Gastroesophageal sphincter (tissue), 4 donors: ENCODE results near the gene ARHGEF11. TPM values are rescaled to one million over a fixed set of nuclear protein-coding genes. Genes with fewer than 3 reads are reported as not detected.

Experiments used
- ATAC-seq: fragments of 150-250 bp; one replicate; pipeline ENCODE4 v1.9.1; 2016; ENCODE audit warnings: mild to moderate bottlenecking, moderate library complexity
- H3K27ac ChIP-seq, 4 donors: fragments of 200-600 bp; sonication (generic) in 3 of 4; 1 replicate in 3 of 4; 2 replicates in 1 of 4; pipeline ENCODE4 v1.5.1; 2016 to 2019
- H3K27me3 ChIP-seq: fragments of 200-600 bp; sonication (generic); one replicate; pipeline ENCODE4 v1.5.1; 2019
- H3K36me3 ChIP-seq, 2 donors: fragments of 200-600 bp; sonication (generic); one replicate each; pipeline ENCODE4 v1.5.1; 2019; ENCODE audit warnings: control low read depth in 1 of 2
- H3K4me1 ChIP-seq, 3 donors: fragments of 200-600 bp; sonication (generic); 1 replicate in 2 of 3; 2 replicates in 1 of 3; pipeline ENCODE4 v1.5.1; 2016 to 2019; ENCODE audit warnings: control low read depth in 2 of 3
- H3K4me3 ChIP-seq, 2 donors: fragments of 200-600 bp; sonication (generic); one replicate each; pipeline ENCODE4 v1.5.1; 2019; ENCODE audit warnings: mild to moderate bottlenecking in 1 of 2, moderate library complexity in 1 of 2
- H3K9me3 ChIP-seq, 3 donors: fragments of 200-600 bp; sonication (generic); one replicate each; pipeline ENCODE4 v1.5.1; 2017 to 2019; ENCODE audit warnings: control low read depth in 2 of 3
- CTCF ChIP-seq, 4 experiments: fragments of 200-600 bp in 2 of 4; fragments of 450-650 bp in 2 of 4; sonication (generic) in 1 of 4; IDR thresholded peaks; one replicate each; pipeline ENCODE4 v1.5.1; 2017 to 2019; ENCODE audit warnings: antibody characterized with exemption in 4 of 4, mild to moderate bottlenecking in 2 of 4, moderate library complexity in 2 of 4
- EP300 ChIP-seq: sonication (generic); formaldehyde crosslinking; IDR thresholded peaks from one replicate; pipeline ENCODE4 v1.6.1; 2017; ENCODE audit warnings: antibody characterized with exemption, mild to moderate bottlenecking
- POLR2A ChIP-seq, 2 donors: fragments of 450-650 bp; IDR thresholded peaks; one replicate each; pipeline ENCODE4 v1.6.1; 2017; ENCODE audit warnings: antibody characterized with exemption in 2 of 2, mild to moderate bottlenecking in 2 of 2, moderate library complexity in 1 of 2
- POLR2AphosphoS5 ChIP-seq: sonication (generic); formaldehyde crosslinking; IDR thresholded peaks from one replicate; pipeline ENCODE4 v1.6.1; 2017; ENCODE audit warnings: antibody characterized with exemption
- WGBS, 2 donors: methylation state at CpG; one replicate each; pipeline ENCODE4 v1.1.5; 2018; ENCODE audit warnings: low coverage in 1 of 2; 5-methylcytosine and 5-hydroxymethylcytosine counted together
- total RNA-seq, 4 donors: library from RNA; depleted of rRNA; stranded (reverse); fragments of >200 nt; gene quantifications; one replicate each; pipeline ENCODE4 v1.1.0, GENCODE V29; 2016

The ARHGEF11 gene
- total RNA-seq, 4 donors from 2014 or later, result 28.5 to 51.7 (median 37.3) TPM

GRCh38 chr1:156897078-156897825 is 148.3 kb downstream of the ARHGEF11 start:
- no peaks in the 10 kb centered on the region for H3K36me3 ChIP-seq
- peaks cover 0 to 100% (median 24%) of the 10 kb centered on the region in 3 donors for H3K4me1 ChIP-seq
- peak overlapping the region in 3 of 4 donors; percentile 73 to 90 (median 83) for H3K27ac ChIP-seq
- H3K9me3 ChIP-seq, result no peaks in the 10 kb centered on the region
- peak overlapping the region in 1 of 2 donors; percentile 10 for H3K4me3 ChIP-seq
- H3K27me3 ChIP-seq, result peaks cover 86% of the 10 kb centered on the region
- ATAC-seq, result no peak
- no peak for TF ChIP-seq EP300
- no peak for TF ChIP-seq POLR2A (IDR thresholded peaks at IDR 0.05)
- no peak for TF ChIP-seq CTCF (IDR thresholded peaks at IDR 0.05)
- TF ChIP-seq POLR2AphosphoS5, result no peak
- WGBS, 2 donors, result no CpG with 5 or more reads among the region's 14 CpGs

GRCh38 chr1:156896490-156897033 is 149.0 kb downstream of the ARHGEF11 start:
- no peaks in the 10 kb centered on the region for H3K36me3 ChIP-seq
- H3K4me3 ChIP-seq, result peak overlapping the region in 1 of 2 donors; percentile 8
- TF ChIP-seq EP300 (no peak), CTCF (IDR thresholded peaks at IDR 0.05) (no peak), POLR2A (IDR thresholded peaks at IDR 0.05) (no peak), POLR2AphosphoS5 (no peak)
- H3K9me3 ChIP-seq, result no peaks in the 10 kb centered on the region
- H3K4me1 ChIP-seq, result peaks cover 0 to 98% (median 23%) of the 10 kb centered on the region in 3 donors
- no peak for ATAC-seq
- WGBS, 2 donors, result 73 to 75% methylated on average over 5 of the region's 16 CpGs
- H3K27me3 ChIP-seq, result peaks cover 79% of the 10 kb centered on the region
- H3K27ac ChIP-seq, result peak overlapping the region in 3 of 4 donors; percentile 83 to 90 (median 86)

DNA sequence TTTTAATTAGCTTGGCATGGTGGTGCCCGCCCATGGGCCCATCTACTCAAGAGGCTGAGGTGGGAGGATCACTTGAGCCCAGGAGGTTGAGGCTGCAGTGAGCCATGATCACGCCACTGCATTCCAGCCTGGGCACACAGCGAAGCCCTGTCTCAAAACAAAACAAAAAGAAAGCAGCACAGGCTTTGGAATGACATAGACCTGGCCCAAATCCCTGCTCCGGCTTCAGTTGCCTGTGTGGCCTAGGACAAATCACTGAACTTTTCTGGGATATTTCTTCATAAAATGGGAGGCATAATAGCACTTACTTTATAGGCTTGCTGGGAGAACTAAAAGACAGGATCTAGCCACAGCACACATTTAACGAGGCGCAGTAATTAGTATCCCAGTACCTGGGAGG is 149.6 kb downstream of the ARHGEF11 start:
- no peak for ATAC-seq
- Histone ChIP-seq H3K27me3 (peaks cover 73% of the 10 kb centered on the region), H3K27ac (peak overlapping the region in 3 of 4 donors; percentile 83 to 90 (median 86)), H3K4me1 (peaks cover 0 to 91% (median 17%) of the 10 kb centered on the region in 3 donors), H3K36me3 (no peaks in the 10 kb centered on the region), H3K4me3 (peak overlapping the region in 1 of 2 donors; percentile 8), H3K9me3 (no peaks in the 10 kb centered on the region)
- 81 to 90% methylated on average over 3 to 6 of the region's 6 CpGs for WGBS, 2 donors
- TF ChIP-seq POLR2AphosphoS5 (no peak), CTCF (IDR thresholded peaks at IDR 0.05) (no peak), EP300 (no peak), POLR2A (IDR thresholded peaks at IDR 0.05) (no peak)

DNA sequence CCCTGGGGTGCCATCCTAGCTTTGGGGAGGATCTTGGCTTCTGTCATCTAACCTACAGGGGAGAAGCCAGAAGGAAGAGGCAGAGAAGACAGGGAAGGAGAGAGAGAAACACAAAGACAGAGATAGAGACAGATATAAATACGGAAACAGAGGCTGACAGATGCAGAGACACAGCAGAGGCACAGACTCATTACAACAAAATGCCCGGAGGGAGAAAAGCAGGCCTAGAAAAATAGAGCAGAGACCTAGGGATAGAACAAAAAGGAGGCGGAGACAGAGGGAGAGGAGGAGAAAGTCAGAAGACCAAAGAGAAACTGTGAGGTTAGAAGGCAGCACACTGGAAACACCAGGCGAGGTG is 150.1 kb downstream of the ARHGEF11 start:
- Histone ChIP-seq H3K27ac (peak overlapping the region; percentile 11 to 90 (median 84)), H3K9me3 (no peaks in the 10 kb centered on the region), H3K27me3 (peaks cover 68% of the 10 kb centered on the region), H3K4me1 (peaks cover 0 to 86% (median 12%) of the 10 kb centered on the region in 3 donors), H3K36me3 (no peaks in the 10 kb centered on the region), H3K4me3 (peak overlapping the region in 1 of 2 donors; percentile 58)
- no peak for ATAC-seq
- WGBS, 2 donors, result 60% methylated on average over 4 of the region's 4 CpGs; no CpG with 5 or more reads in 1 of the 2 donors
- TF ChIP-seq EP300, result no peak
- no peak for TF ChIP-seq POLR2A (IDR thresholded peaks at IDR 0.05)
- TF ChIP-seq POLR2AphosphoS5, result no peak
- TF ChIP-seq CTCF (IDR thresholded peaks at IDR 0.05), result no peak
